Aortic smooth muscle cell (primary cell): Measurements from ENCODE around the gene FBXO34. TPM values are rescaled to one million over a fixed set of nuclear protein-coding genes. Genes with fewer than 3 reads are reported as not detected.

Experiments
- total RNA-seq: library from RNA; depleted of rRNA; stranded (reverse); fragments of >200 nt; gene quantifications from 2 replicates; pipeline ENCODE4 v1.2.3, GENCODE V29; 2014

The FBXO34 gene, protein sequence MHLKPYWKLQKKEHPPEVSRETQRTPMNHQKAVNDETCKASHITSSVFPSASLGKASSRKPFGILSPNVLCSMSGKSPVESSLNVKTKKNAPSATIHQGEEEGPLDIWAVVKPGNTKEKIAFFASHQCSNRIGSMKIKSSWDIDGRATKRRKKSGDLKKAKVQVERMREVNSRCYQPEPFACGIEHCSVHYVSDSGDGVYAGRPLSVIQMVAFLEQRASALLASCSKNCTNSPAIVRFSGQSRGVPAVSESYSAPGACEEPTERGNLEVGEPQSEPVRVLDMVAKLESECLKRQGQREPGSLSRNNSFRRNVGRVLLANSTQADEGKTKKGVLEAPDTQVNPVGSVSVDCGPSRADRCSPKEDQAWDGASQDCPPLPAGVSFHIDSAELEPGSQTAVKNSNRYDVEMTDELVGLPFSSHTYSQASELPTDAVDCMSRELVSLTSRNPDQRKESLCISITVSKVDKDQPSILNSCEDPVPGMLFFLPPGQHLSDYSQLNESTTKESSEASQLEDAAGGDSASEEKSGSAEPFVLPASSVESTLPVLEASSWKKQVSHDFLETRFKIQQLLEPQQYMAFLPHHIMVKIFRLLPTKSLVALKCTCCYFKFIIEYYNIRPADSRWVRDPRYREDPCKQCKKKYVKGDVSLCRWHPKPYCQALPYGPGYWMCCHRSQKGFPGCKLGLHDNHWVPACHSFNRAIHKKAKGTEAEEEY
- 27.7 and 32.1 TPM in 2 replicates for total RNA-seq

DNA sequence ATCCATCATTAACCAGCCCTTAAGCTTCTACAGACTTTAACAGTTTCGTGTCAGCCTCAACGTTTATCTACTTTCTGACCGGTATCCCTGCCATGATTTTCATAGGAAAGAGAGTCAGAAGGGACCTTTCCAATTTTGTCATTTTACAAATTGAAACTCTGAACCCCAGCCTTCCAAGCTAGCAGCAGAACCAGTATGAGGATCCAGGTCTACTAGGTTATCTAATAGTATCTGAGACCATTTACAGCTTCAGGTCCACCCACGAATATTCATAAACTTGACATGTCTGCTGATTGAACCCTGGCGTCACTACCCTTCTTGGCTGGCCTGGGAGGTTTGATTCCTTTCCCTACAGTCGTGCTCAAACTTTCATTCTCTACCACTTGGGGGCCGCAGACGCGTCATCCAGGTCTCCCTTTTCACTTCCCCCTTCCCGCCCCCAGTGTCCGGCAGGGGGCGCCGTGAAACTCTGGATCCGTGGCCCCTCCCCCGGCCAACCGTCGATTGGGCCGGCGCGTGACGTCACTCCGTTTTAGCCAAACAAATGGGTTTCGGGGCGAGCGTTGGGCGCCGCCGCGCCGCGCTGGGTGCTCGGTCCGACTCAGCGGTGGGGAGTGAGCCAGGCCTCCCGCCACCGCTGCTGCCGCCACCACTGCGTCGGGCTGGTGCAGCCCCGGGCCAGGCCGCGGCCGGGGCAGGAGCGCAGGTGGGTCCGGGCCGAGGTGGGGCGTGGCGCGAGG is at the start of gene FBXO34:
Gene FBXO34 (plus strand): TSS at position 590 of the 740 bp plus-strand sequence. CDS start 78,970 bp downstream, outside the sequence.

Other genes starting within 250 kb of the FBXO34 start
- gene WDHD1, start 244.3 kb upstream of the FBXO34 start, total RNA-seq: 11.4 and 18.2 TPM in 2 replicates
- 17.9 and 18.2 TPM in 2 replicates for gene SOCS4, start 244.2 kb upstream of the FBXO34 start, total RNA-seq
- gene MAPK1IP1L, start 219.8 kb upstream of the FBXO34 start, total RNA-seq: 14.1 and 18.5 TPM in 2 replicates
- gene LGALS3, start 142.2 kb upstream of the FBXO34 start, total RNA-seq: 166 and 170 TPM in 2 replicates
- 24.3 and 30.8 TPM in 2 replicates for gene DLGAP5, start 79.8 kb upstream of the FBXO34 start, total RNA-seq
- gene ATG14, start 140.4 kb downstream of the FBXO34 start, total RNA-seq: 9.5 and 14.2 TPM in 2 replicates
- gene TBPL2, start 169.2 kb downstream of the FBXO34 start, total RNA-seq: not detected in 2 replicates